ENCODE data around the gene RPS6KA2.

RPS6KA2 gene

DNA sequence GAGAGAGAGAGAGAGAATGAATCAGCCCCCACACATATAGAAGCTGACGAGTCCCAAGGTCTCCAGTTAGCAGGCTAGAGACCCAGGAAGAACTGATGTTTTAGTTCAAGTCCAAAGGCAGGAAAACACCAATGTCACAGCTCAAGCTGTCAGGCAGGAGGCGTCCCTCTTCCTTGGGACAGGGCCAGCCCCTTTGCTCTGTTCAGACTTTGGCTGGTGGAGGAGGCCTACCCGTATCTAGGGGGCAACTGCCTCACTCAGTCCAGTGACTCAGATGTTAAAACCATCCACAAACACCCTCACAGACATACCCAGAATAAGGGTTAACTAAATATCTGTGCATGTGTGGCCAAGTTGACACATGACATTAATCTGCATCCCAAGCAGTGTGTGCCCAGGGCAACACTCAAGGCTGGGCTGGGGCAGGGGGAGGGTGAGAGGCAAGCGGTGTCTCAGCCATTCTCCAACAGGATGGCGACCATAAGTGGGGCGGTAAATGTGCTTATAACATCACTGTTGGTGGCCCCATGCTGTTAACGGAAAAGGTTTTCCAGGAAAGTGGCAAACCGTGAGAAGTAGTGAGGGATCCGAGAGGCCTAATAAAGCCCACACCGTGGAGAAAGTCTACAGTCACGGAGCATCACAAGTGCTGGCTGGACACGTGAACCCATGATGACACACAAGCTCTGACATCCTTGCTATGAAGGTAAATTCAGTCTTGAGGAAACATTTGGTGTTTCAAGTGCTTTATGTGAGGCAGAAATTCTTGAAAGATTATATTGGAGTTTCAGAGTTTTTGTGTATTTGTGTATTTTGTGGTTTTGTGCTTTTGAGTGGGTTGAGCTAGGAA is 68.7 kb downstream of the RPS6KA2 start:
- no peak for TF ChIP-seq CTCF (IDR thresholded peaks at IDR 0.05; ENCODE audit: low read depth, low read length)
- DNase-seq (ENCODE audit: low read depth in 2 of 2) = no peak
- H3K4me3 ChIP-seq (replicated peaks in 1 of 2; ENCODE audit: low read depth in 2 of 2, low read length in 2 of 2) = no peak overlapping the region

GRCh38 chr6:166556863-166557322 is 70.2 kb downstream of the RPS6KA2 start:
- no peak for TF ChIP-seq CTCF (IDR thresholded peaks at IDR 0.05; ENCODE audit: low read depth, low read length)
- no peak overlapping the region for H3K4me3 ChIP-seq (replicated peaks in 1 of 2; ENCODE audit: low read depth in 2 of 2, low read length in 2 of 2)
- peak; percentile 91 to 98 for DNase-seq (ENCODE audit: low read depth in 2 of 2)

DNA sequence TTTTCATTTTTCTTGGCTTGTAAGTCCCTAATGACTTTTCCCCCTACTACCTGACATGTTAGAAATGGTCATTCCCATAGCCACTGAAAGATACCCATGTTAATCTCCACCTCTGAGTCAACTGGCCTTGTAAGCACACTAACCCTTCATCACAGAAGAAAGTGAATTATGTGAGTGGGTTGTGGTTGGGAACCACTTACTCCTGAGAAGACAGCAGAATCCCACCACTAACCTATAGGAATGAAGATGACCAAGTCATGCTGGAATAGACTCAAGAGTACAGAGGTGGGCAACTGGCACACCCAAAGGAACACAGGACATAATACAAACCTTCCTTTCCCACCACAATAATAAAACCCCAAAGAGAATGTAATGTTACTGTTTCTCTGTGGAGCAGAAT is 70.7 kb downstream of the RPS6KA2 start:
- no peak overlapping the region for H3K4me3 ChIP-seq (replicated peaks in 1 of 2; ENCODE audit: low read depth in 2 of 2, low read length in 2 of 2)
- no peak for DNase-seq (ENCODE audit: low read depth in 2 of 2)
- no peak for TF ChIP-seq CTCF (IDR thresholded peaks at IDR 0.05; ENCODE audit: low read depth, low read length)

DNA sequence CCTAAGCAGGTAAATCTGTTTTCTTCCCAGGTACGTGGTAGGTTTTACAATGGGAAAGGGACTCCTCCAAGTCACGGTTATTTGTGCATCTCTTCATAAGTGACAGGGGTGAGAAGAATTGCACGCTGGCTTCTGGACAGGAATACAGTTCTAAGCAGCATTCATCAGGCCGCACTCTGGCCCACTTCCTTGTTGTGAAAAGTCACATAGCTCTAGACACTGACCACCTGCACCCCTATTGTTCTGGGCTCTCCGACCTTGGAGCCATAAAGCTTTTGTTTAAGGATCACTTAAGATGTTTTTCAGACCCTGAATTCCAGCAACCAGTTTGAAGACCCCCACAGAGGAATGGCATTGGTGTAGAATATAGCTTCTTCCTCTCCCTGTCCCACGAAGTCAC is 72.0 kb downstream of the RPS6KA2 start:
- no peak overlapping the region for H3K4me3 ChIP-seq (replicated peaks in 1 of 2; ENCODE audit: low read depth in 2 of 2, low read length in 2 of 2)
- DNase-seq (ENCODE audit: low read depth in 2 of 2) = no peak
- TF ChIP-seq CTCF (IDR thresholded peaks at IDR 0.05; ENCODE audit: low read depth, low read length) = no peak

DNA sequence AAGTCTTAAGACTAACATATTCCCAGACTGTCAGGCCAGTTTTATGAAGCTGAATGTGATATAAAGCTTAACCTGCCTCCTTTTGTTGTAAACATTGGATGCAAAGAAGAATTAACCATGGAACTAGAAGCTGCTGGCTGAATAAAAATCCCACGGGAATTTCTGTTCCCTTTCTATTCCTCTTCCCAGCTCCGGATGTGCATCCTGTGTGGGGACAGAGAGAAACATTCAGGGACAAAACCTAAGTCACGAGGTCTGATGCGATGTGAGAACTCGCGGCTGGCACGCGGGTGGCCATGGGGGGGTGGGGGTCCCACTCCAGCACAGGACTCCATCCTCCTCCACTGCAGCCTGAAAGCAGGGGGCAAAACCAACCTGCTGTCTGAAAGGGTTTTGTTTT is 72.7 kb downstream of the RPS6KA2 start:
- peak; percentile 30 to 56 for DNase-seq (ENCODE audit: low read depth in 2 of 2)
- H3K4me3 ChIP-seq (replicated peaks in 1 of 2; ENCODE audit: low read depth in 2 of 2, low read length in 2 of 2) = no peak overlapping the region
- no peak for TF ChIP-seq CTCF (IDR thresholded peaks at IDR 0.05; ENCODE audit: low read depth, low read length)

- TF ChIP-seq CTCF (IDR thresholded peaks at IDR 0.05; ENCODE audit: low read depth, low read length) = no peak
- DNase-seq (ENCODE audit: low read depth in 2 of 2) = peak; percentile 86 to 94
- no peak overlapping the region for H3K4me3 ChIP-seq (replicated peaks in 1 of 2; ENCODE audit: low read depth in 2 of 2, low read length in 2 of 2)
Measured at GRCh38 chr6:166553563-166554271, 73.3 kb downstream of the RPS6KA2 start.
